SK-N-SH (cell line): ENCODE data around the gene ABO. TPM values are rescaled to one million over a fixed set of nuclear protein-coding genes. Genes with fewer than 3 reads are reported as not detected.

Experiments used
- CTCF ChIA-PET: fragments of 300-600, 350-600 bp; formaldehyde crosslinking; extraction: SDS; loops from one replicate; lab custom pipeline; 2021; lab: Yijun Ruan, JAX
- POLR2A ChIA-PET: fragments of 350-600 bp; sonication (Branson Sonifier 250); formaldehyde crosslinking; extraction: SDS; loops from one replicate; lab custom pipeline; 2020; ENCODE audit warnings: antibody characterized with exemption, inconsistent platforms; lab: Yijun Ruan, JAX
- DNase-seq: peaks from one replicate; pipeline ENCODE4 v3.0.0; 2012
- H2AFZ ChIP-seq: fragments of 200-600 bp; sonication (generic); 2 replicates; pipeline ENCODE4 v1.8.1; 2016; ENCODE audit warnings: antibody characterized with exemption, mild to moderate bottlenecking, low read depth
- H3F3A ChIP-seq: fragments of 200-600 bp; sonication (generic); replicated peaks from 2 replicates; pipeline ENCODE3; 2016; ENCODE audit warnings: antibody characterized with exemption, mild to moderate bottlenecking; ENCODE audit not compliant: insufficient read depth
- H3K27ac ChIP-seq, 2 experiments: fragments of 200-500 bp in 1 of 2; fragments of 200-600 bp in 1 of 2; sonication (Bioruptor generic) in 1 of 2; sonication (generic), shearing (Covaris generic) in 1 of 2; 2 replicates each; pipeline versions ENCODE4 v1.5.1 to v1.6.1; 2014 to 2016; ENCODE audit warnings: low read depth in 2 of 2, inconsistent platforms in 1 of 2, low read length in 1 of 2, mild to moderate bottlenecking in 1 of 2, mixed read lengths in 1 of 2
- H3K27me3 ChIP-seq: fragments of 200-600 bp; sonication (generic), shearing (Covaris generic); 2 replicates; pipeline ENCODE4 v1.6.1; 2016; ENCODE audit warnings: mixed run types; ENCODE audit not compliant: insufficient read depth
- H3K36me3 ChIP-seq, 2 experiments: fragments of 200-500 bp in 1 of 2; fragments of 200-600 bp in 1 of 2; sonication (Bioruptor generic) in 1 of 2; sonication (generic) in 1 of 2; replicated peaks in 1 of 2; 2 replicates each; pipeline versions ENCODE3 to v1.5.1; 2014 to 2016; ENCODE audit warnings: low read length in 1 of 2, mild to moderate bottlenecking in 1 of 2; ENCODE audit not compliant: insufficient read depth in 2 of 2, control insufficient read depth in 1 of 2
- H3K4me1 ChIP-seq, 2 experiments: fragments of 200-500 bp in 1 of 2; fragments of 200-600 bp in 1 of 2; sonication (Bioruptor generic) in 1 of 2; sonication (generic), shearing (Covaris generic) in 1 of 2; 2 replicates each; pipeline versions ENCODE4 v1.5.1 to v1.6.1; 2014 to 2016; ENCODE audit warnings: low read depth in 1 of 2, low read length in 1 of 2, mixed run types in 1 of 2; ENCODE audit not compliant: insufficient read depth in 2 of 2, control insufficient read depth in 1 of 2
- H3K4me2 ChIP-seq: fragments of 200-600 bp; sonication (generic), shearing (Covaris generic); 2 replicates; pipeline ENCODE4 v1.6.1; 2017; ENCODE audit warnings: mixed run types
- H3K4me3 ChIP-seq, 2 experiments: fragments of 200-500 bp in 1 of 2; fragments of 200-600 bp in 1 of 2; sonication (Bioruptor generic) in 1 of 2; sonication (generic), shearing (Covaris generic) in 1 of 2; 2 replicates each; pipeline versions ENCODE4 v1.5.1 to v1.8.1; 2014 to 2016; ENCODE audit warnings: low read depth in 2 of 2, inconsistent platforms in 1 of 2, low read length in 1 of 2, mild to moderate bottlenecking in 1 of 2, mixed read lengths in 1 of 2, moderate library complexity in 1 of 2
- H3K79me2 ChIP-seq: fragments of 200-600 bp; sonication (generic); 2 replicates; pipeline ENCODE4 v1.8.1; 2017; ENCODE audit warnings: mild to moderate bottlenecking; ENCODE audit not compliant: insufficient read depth
- H3K9ac ChIP-seq: fragments of 200-600 bp; sonication (generic); 2 replicates; pipeline ENCODE4 v1.6.1; 2017; ENCODE audit warnings: mixed run types
- H3K9me2 ChIP-seq: fragments of 200-600 bp; sonication (generic); 2 replicates; pipeline ENCODE4 v1.6.1; 2017; ENCODE audit warnings: mixed run types
- H3K9me3 ChIP-seq: fragments of 200-600 bp; sonication (generic); 2 replicates; pipeline ENCODE4 v1.6.1; 2017; ENCODE audit warnings: mixed run types, mild to moderate bottlenecking, moderate library complexity
- H4K20me1 ChIP-seq: fragments of 200-600 bp; sonication (generic); 2 replicates; pipeline ENCODE4 v1.6.1; 2017; ENCODE audit warnings: mild to moderate bottlenecking, mixed run types; ENCODE audit not compliant: insufficient read depth
- CHD2 ChIP-seq: fragments of 150-350 bp; IDR thresholded peaks from 2 replicates; pipeline ENCODE4 v1.6.1; 2018; ENCODE audit warnings: low read length; ENCODE audit not compliant: partially characterized antibody
- ELF1 ChIP-seq: IDR thresholded peaks from 2 replicates; pipeline ENCODE4 v1.4.0; 2012
- EZH2phosphoT487 ChIP-seq: fragments of 200-600 bp; sonication (generic); IDR thresholded peaks from 2 replicates; pipeline ENCODE4 v1.6.1; 2017; ENCODE audit warnings: low read depth, mixed run types, mild to moderate bottlenecking, antibody characterized with exemption, moderate library complexity, borderline replicate concordance
- FOXM1 ChIP-seq: IDR thresholded peaks from 2 replicates; pipeline ENCODE4 v1.4.0; 2012; ENCODE audit warnings: low read depth, mild to moderate bottlenecking
- GATA2 ChIP-seq: sonication (generic); formaldehyde crosslinking; IDR thresholded peaks from 2 replicates; pipeline ENCODE4 v1.5.0; 2020; ENCODE audit warnings: mild to moderate bottlenecking, missing genetic modification reagents
- NRF1 ChIP-seq: IDR thresholded peaks from 2 replicates; pipeline ENCODE4 v1.6.1; 2012; ENCODE audit warnings: low read depth, mild to moderate bottlenecking, low read length
- POLR2AphosphoS5 ChIP-seq: IDR thresholded peaks from 2 replicates; pipeline ENCODE4 v1.6.1; 2012; ENCODE audit warnings: low read depth, low read length
- RAD21 ChIP-seq: IDR thresholded peaks from 2 replicates; pipeline ENCODE4 v1.6.1; 2012; ENCODE audit warnings: mild to moderate bottlenecking, low read length
- RCOR1 ChIP-seq: fragments of 150-350 bp; IDR thresholded peaks from 2 replicates; pipeline ENCODE4 v1.6.1; 2017; ENCODE audit warnings: antibody characterized with exemption, low read length
- TCF12 ChIP-seq: IDR thresholded peaks from 2 replicates; pipeline ENCODE4 v1.4.0; 2012
- TEAD4 ChIP-seq: IDR thresholded peaks from 2 replicates; pipeline ENCODE4 v1.4.0; 2012; ENCODE audit warnings: mild to moderate bottlenecking, borderline replicate concordance; ENCODE audit not compliant: insufficient read depth
- WGBS: methylation state at CpG from one replicate; pipeline ENCODE4 v1.1.6; 2017; ENCODE audit warnings: low lambda C conversion rate; 5-methylcytosine and 5-hydroxymethylcytosine counted together
- polyA plus RNA-seq, 3 experiments: library from polyadenylated mRNA; depleted of rRNA; stranded (reverse); fragments of >200 nt; gene quantifications; 2 replicates each; pipeline ENCODE4 v1.2.3, GENCODE V29; 2012
- TF ChIP-seq, protein P1 (sequence below): fragments of 150-350 bp; IDR thresholded peaks from 2 replicates; pipeline ENCODE4 v1.6.1; 2016; ENCODE audit warnings: mild to moderate bottlenecking, low read depth, low read length
- TF ChIP-seq, protein P2 (sequence below): IDR thresholded peaks from 2 replicates; pipeline ENCODE4 v1.4.0; 2012; ENCODE audit warnings: low read depth, borderline replicate concordance

ABO gene
- polyA plus RNA-seq, 1 of the 3 experiments (the other 2 are of a cell fraction), result not detected

DNA sequence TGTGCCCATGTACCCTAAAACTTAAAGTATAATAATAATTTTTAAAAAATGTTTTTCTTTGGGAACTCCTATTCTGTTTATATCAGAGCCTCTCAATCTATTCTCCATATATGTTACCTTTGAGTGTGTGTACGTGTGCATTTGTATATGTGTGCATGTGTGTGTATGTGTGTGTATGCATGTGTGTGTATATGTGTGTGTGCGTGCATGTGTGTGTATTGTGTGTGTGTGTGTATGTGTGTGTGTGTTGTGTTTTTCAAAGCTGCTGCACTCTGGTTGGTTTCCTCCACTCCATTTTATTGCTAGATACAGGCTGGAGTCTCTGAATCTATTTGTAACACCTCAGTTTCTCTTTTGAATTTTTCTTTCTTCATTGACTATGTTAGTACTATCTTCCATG lies 41.0 kb upstream of the ABO start:
- no peak for TF ChIP-seq RAD21
- TF ChIP-seq, protein P1, sequence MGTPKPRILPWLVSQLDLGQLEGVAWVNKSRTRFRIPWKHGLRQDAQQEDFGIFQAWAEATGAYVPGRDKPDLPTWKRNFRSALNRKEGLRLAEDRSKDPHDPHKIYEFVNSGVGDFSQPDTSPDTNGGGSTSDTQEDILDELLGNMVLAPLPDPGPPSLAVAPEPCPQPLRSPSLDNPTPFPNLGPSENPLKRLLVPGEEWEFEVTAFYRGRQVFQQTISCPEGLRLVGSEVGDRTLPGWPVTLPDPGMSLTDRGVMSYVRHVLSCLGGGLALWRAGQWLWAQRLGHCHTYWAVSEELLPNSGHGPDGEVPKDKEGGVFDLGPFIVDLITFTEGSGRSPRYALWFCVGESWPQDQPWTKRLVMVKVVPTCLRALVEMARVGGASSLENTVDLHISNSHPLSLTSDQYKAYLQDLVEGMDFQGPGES, result no peak
- TF ChIP-seq TCF12, result no peak
- no peak for TF ChIP-seq TEAD4
- TF ChIP-seq, all 33 proteins: peak for 0
- DNase-seq, result no peak
- no peak overlapping the region for H3K9ac ChIP-seq
- 33% methylated on average over 2 of the region's 2 CpGs for WGBS
- ChIA-PET POLR2A (no interaction called here), CTCF (no interaction called here)
- no peak overlapping the region for H3K4me3 ChIP-seq
- no peaks in the 10 kb centered on the region for H3K9me2 ChIP-seq
- no peaks in the 10 kb centered on the region for H3K27me3 ChIP-seq
- H3K27ac ChIP-seq, result no peak overlapping the region
- no peaks in the 10 kb centered on the region for H3F3A ChIP-seq
- H2AFZ ChIP-seq, result no peak overlapping the region
- no peaks in the 10 kb centered on the region for H4K20me1 ChIP-seq
- no peaks in the 10 kb centered on the region for H3K9me3 ChIP-seq
- no peaks in the 10 kb centered on the region for H3K36me3 ChIP-seq
- H3K4me2 ChIP-seq, result no peak overlapping the region
- H3K79me2 ChIP-seq, result no peaks in the 10 kb centered on the region
- H3K4me1 ChIP-seq, result no peaks in the 10 kb centered on the region

DNA sequence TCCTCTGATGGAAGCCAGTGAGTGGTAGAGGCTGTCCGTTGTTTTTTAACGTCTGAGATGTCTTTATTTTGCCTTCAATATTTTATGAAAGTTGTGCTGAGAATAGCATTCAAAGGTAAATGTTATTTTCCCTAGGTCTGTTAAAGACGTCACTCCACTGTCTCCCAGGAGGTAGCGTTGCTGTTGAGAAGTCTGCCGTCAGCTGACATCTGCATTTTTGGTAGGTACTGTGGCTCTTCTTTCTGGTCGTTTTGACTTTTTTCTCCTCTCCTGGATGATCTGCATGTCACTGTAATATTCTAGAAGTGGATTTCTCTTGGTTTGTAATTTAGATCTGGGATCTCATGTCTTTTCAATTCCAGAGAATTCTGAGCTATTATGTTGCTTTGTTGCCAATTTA lies 34.6 kb upstream of the ABO start:
- Histone ChIP-seq H3K4me2 (no peak overlapping the region), H3K4me3 (no peak overlapping the region), H3K4me1 (no peaks in the 10 kb centered on the region), H3K9ac (no peak overlapping the region), H3K27me3 (peaks cover 10% of the 10 kb centered on the region; the same call in 1 of the 2 replicates), H3K9me2 (no peaks in the 10 kb centered on the region), H2AFZ (no peak overlapping the region), H3K36me3 (no peaks in the 10 kb centered on the region), H3K27ac (no peak overlapping the region), H3K79me2 (no peaks in the 10 kb centered on the region), H3F3A (no peaks in the 10 kb centered on the region), H3K9me3 (no peaks in the 10 kb centered on the region), H4K20me1 (no peaks in the 10 kb centered on the region)
- POLR2A ChIA-PET, result no interaction called here
- WGBS, result 18% methylated on average over 6 of the region's 6 CpGs
- no peak for DNase-seq
- TF ChIP-seq POLR2AphosphoS5, result no peak
- no peak for TF ChIP-seq FOXM1
- TF ChIP-seq RCOR1, result no peak
- TF ChIP-seq EZH2phosphoT487, result no peak
- no peak for TF ChIP-seq CHD2
- TF ChIP-seq GATA2 (CRISPR knock-in tag), result no peak
- TF ChIP-seq, protein P2, sequence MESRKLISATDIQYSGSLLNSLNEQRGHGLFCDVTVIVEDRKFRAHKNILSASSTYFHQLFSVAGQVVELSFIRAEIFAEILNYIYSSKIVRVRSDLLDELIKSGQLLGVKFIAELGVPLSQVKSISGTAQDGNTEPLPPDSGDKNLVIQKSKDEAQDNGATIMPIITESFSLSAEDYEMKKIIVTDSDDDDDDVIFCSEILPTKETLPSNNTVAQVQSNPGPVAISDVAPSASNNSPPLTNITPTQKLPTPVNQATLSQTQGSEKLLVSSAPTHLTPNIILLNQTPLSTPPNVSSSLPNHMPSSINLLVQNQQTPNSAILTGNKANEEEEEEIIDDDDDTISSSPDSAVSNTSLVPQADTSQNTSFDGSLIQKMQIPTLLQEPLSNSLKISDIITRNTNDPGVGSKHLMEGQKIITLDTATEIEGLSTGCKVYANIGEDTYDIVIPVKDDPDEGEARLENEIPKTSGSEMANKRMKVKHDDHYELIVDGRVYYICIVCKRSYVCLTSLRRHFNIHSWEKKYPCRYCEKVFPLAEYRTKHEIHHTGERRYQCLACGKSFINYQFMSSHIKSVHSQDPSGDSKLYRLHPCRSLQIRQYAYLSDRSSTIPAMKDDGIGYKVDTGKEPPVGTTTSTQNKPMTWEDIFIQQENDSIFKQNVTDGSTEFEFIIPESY, result no peak
- no peak for TF ChIP-seq NRF1
- no peak for TF ChIP-seq ELF1
- no peak for TF ChIP-seq TEAD4
- CTCF ChIA-PET, result no interaction called here
